ENCODE results near the gene FXYD5. TPM values are rescaled to one million over a fixed set of nuclear protein-coding genes. Genes with fewer than 3 reads are reported as not detected.

The FXYD5 gene
- total RNA-seq, 4 donors from 2014 or later: 10.9 to 86.2 (median 34.2) TPM

- TF ChIP-seq CTCF (IDR thresholded peaks at IDR 0.05) (no peak), POLR2A (IDR thresholded peaks at IDR 0.05) (no peak)
- Histone ChIP-seq H3K4me1 (no peaks in the 10 kb centered on the region), H3K9me3 (no peaks in the 10 kb centered on the region), H3K27me3 (no peaks in the 10 kb centered on the region), H3K27ac (no peak overlapping the region), H3K36me3 (no peaks in the 10 kb centered on the region), H3K4me3 (no peak overlapping the region)
- DNase-seq: no peak
- intact Hi-C loops (cut with DNase I; ENCODE audit: low total_unique reads): no loop called here
These were observed 13.7 kb downstream of the FXYD5 start for GRCh38 chr19:35168196-35168595.

DNA sequence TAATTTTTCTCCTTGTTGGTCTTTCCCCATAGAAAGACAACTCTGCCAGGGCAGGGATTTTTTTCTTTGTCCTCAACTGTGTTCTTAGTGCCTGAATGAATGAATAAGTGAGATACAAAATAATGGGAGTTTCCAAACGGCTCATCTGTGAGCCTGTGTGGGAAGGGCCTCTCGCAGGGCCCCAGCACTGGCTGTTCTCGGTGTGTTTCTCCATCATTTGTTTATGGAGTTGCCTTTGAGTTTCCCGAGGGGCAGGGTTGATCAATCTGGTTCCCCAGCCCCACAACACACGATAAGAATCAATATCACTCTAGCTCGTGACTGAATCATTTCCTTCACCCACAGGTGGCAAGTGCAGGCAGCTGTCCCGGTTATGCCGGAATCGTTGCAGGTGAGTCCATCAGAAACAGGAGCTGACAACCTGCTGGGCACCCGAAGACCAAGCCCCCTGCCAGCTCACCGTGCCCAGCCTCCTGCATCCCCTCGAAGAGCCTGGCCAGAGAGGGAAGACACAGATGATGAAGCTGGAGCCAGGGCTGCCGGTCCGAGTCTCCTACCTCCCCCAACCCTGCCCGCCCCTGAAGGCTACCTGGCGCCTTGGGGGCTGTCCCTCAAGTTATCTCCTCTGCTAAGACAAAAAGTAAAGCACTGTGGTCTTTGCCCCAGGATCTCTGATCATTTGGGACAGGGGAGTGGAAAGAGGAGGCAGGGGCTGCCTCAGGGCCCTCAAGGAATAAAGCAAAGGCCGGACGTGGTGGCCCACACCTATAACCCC lies 14.9 kb downstream of the FXYD5 start:
- TF ChIP-seq POLR2A (IDR thresholded peaks at IDR 0.05) (no peak), CTCF (IDR thresholded peaks at IDR 0.05) (no peak)
- intact Hi-C loops (cut with DNase I; ENCODE audit: low total_unique reads): no loop called here
- H3K4me3 ChIP-seq: no peak overlapping the region
- no peak for DNase-seq
- no peaks in the 10 kb centered on the region for H3K36me3 ChIP-seq
- H3K27ac ChIP-seq: no peak overlapping the region
- H3K27me3 ChIP-seq: no peaks in the 10 kb centered on the region
- H3K9me3 ChIP-seq: no peaks in the 10 kb centered on the region
- H3K4me1 ChIP-seq: no peaks in the 10 kb centered on the region

GRCh38 chr19:35170359-35171061 lies 16.0 kb downstream of the FXYD5 start:
- no peaks in the 10 kb centered on the region for H3K36me3 ChIP-seq
- H3K4me3 ChIP-seq: no peak overlapping the region
- H3K4me1 ChIP-seq: no peaks in the 10 kb centered on the region
- no peak overlapping the region for H3K27ac ChIP-seq
- TF ChIP-seq POLR2A (IDR thresholded peaks at IDR 0.05): no peak
- TF ChIP-seq CTCF (IDR thresholded peaks at IDR 0.05): no peak
- H3K9me3 ChIP-seq: no peaks in the 10 kb centered on the region
- intact Hi-C loops (cut with DNase I; ENCODE audit: low total_unique reads): no loop called here
- no peak for DNase-seq
- H3K27me3 ChIP-seq: no peaks in the 10 kb centered on the region

DNA sequence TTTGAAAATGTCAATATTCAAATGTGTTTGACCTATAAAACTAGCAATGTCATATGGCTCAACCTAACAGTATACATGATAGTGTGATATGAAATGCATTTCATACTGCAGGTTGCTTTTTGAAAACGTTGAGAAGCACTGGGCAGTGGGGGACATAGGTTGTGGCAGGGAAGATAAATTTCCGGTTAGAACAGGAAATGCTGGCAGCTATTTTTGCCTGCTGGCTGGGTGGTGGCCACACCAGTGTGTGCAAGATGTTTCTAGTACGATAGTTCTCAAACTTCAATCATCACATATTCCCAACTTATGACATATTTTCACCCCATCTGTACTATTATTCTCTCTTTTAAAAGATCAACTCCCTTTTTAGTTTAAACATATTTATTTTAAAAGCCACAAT lies 17.2 kb downstream of the FXYD5 start:
- no peak for DNase-seq
- Histone ChIP-seq H3K4me3 (no peak overlapping the region), H3K27ac (no peak overlapping the region), H3K27me3 (no peaks in the 10 kb centered on the region), H3K4me1 (no peaks in the 10 kb centered on the region), H3K9me3 (no peaks in the 10 kb centered on the region), H3K36me3 (no peaks in the 10 kb centered on the region)
- intact Hi-C loops (cut with DNase I; ENCODE audit: low total_unique reads): no loop called here
- no peak for TF ChIP-seq POLR2A (IDR thresholded peaks at IDR 0.05)
- TF ChIP-seq CTCF (IDR thresholded peaks at IDR 0.05): no peak

GRCh38 chr19:35174226-35174625 lies 19.7 kb downstream of the FXYD5 start:
- no peaks in the 10 kb centered on the region for H3K36me3 ChIP-seq
- no peak overlapping the region for H3K27ac ChIP-seq
- no peaks in the 10 kb centered on the region for H3K9me3 ChIP-seq
- DNase-seq: no peak
- TF ChIP-seq CTCF (IDR thresholded peaks at IDR 0.05) (no peak), POLR2A (IDR thresholded peaks at IDR 0.05) (no peak)
- intact Hi-C loops (cut with DNase I; ENCODE audit: low total_unique reads): no loop called here
- H3K4me1 ChIP-seq: no peaks in the 10 kb centered on the region
- H3K4me3 ChIP-seq: no peak overlapping the region
- H3K27me3 ChIP-seq: no peaks in the 10 kb centered on the region

Data from uterus (tissue), 4 donors.